Bronchial epithelial cell (primary cell): ENCODE results near the gene NDUFA5. TPM values are rescaled to one million over a fixed set of nuclear protein-coding genes. Genes with fewer than 3 reads are reported as not detected.

Experiments
- DNase-seq: peaks from one replicate; pipeline ENCODE4 v3.0.0-alpha.2; 2010; ENCODE audit warnings: low read depth
- FAIRE-seq: peaks from 2 replicates; lab custom pipeline; 2011; peaks lifted over from hg19 to GRCh38; lab: Jason Lieb, UNC
- H3K27me3 ChIP-seq: 2 replicates; pipeline ENCODE4 v1.5.1; 2011; ENCODE audit warnings: low read length; ENCODE audit not compliant: control insufficient read depth, insufficient read depth
- H3K36me3 ChIP-seq: 2 replicates; pipeline ENCODE4 v1.5.1; 2011; ENCODE audit warnings: low read length; ENCODE audit not compliant: control insufficient read depth, insufficient read depth
- H3K4me3 ChIP-seq: 2 replicates; pipeline ENCODE4 v1.5.1; 2011; ENCODE audit warnings: mild to moderate bottlenecking, low read depth, low read length, control low read depth
- total RNA-seq: library from RNA; depleted of rRNA; stranded (reverse); fragments of >200 nt; gene quantifications from 2 replicates; pipeline ENCODE4 v1.2.1, GENCODE V29; 2014
- TF ChIP-seq, protein P1 (sequence below): IDR thresholded peaks from 2 replicates; pipeline ENCODE4 v1.5.1; 2011; ENCODE audit warnings: mild to moderate bottlenecking, moderate library complexity, low read length, control low read depth, inconsistent platforms; ENCODE audit not compliant: insufficient read depth, severe bottlenecking

Gene NDUFA5
- total RNA-seq, 1 donor from 2014 or later: 27.9 TPM

DNA sequence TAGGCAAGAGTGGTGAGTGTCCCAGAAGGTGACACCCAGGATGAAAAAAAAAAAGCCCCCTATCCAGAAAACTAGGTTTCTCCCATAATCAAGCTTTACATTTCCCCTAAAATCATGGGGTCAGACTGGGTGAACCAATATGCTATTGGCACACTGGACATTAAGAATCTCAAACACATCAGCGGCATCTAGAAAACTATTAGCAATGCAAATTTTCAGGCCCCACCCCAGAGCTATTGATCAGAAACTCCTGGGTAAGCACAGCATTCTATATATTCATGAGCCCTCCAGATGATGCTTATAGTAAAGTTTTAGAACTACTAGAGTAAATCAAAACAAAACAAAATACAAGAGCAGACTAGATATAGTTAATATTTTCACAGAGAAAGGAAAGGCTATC is 59.6 kb downstream of the NDUFA5 start:
- no peak overlapping the region for H3K4me3 ChIP-seq
- FAIRE-seq (no peak), DNase-seq (no peak)
- no peaks in the 10 kb centered on the region for H3K36me3 ChIP-seq
- H3K27me3 ChIP-seq: no peaks in the 10 kb centered on the region
- TF ChIP-seq, protein P1, sequence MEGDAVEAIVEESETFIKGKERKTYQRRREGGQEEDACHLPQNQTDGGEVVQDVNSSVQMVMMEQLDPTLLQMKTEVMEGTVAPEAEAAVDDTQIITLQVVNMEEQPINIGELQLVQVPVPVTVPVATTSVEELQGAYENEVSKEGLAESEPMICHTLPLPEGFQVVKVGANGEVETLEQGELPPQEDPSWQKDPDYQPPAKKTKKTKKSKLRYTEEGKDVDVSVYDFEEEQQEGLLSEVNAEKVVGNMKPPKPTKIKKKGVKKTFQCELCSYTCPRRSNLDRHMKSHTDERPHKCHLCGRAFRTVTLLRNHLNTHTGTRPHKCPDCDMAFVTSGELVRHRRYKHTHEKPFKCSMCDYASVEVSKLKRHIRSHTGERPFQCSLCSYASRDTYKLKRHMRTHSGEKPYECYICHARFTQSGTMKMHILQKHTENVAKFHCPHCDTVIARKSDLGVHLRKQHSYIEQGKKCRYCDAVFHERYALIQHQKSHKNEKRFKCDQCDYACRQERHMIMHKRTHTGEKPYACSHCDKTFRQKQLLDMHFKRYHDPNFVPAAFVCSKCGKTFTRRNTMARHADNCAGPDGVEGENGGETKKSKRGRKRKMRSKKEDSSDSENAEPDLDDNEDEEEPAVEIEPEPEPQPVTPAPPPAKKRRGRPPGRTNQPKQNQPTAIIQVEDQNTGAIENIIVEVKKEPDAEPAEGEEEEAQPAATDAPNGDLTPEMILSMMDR: no peak

DNA sequence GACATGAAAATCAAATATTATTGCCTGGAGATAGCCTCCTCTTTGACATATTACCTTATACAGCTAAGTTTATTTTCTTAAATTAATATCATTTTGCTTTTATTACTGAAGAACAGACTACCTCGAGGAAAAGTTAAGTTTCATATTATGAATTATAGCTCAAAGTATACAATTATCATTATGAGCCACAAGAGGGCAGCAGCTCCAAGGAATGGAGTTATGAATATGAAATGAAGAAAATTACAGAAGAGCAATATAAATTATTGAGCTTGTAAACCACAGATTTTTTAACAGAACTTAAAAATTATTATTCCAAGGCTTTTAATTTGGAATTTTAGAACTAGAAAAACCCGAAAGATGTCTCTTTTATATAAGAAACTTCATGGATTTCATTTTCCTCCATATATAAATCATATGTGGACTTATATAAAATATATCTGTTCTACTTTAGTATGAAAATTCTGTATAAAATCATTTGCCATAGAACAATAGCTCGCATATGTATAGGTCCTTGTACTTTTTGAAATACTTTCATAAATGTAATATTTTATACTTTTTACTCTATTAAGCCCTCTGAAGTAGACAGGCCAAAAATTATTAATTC is 63.3 kb downstream of the NDUFA5 start:
- TF ChIP-seq, protein P1: peak; percentile 29
- no peak overlapping the region for H3K4me3 ChIP-seq
- DNase-seq (peak; percentile 39), FAIRE-seq (no peak)
- no peaks in the 10 kb centered on the region for H3K36me3 ChIP-seq
- no peaks in the 10 kb centered on the region for H3K27me3 ChIP-seq

DNA sequence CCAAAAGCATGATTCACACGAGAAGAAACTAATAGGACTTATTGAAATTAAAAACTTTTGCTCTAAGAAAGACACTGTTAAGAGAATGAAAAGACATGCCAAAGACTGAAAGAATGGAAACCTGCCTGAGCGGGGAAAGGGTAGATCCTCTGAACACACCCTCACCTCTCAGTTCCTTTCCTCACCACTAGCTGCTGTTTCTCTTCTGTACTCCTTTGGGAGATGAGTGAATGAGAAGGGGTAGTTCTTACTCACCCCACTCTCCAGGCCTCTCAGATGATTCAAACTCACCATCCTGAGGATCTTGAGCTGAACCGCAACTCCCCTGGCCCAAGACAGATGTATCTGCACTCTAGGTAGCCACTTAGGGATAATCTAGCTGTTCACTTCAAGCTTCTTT is 65.1 kb downstream of the NDUFA5 start:
- DNase-seq: peak; percentile 3
- H3K27me3 ChIP-seq: no peaks in the 10 kb centered on the region

More for the DNA sequence above, 65.1 kb downstream of the NDUFA5 start:
- H3K36me3 ChIP-seq: no peaks in the 10 kb centered on the region
- FAIRE-seq: no peak
- TF ChIP-seq, protein P1: no peak
- H3K4me3 ChIP-seq: no peak overlapping the region

Other genes starting within 250 kb of the NDUFA5 start
- gene IQUB, start 23.2 kb downstream of the NDUFA5 start, total RNA-seq: 0.13 TPM in 1 of 2 replicates, not detected in the other
- not detected in 2 replicates for gene ASB15, start 44.0 kb upstream of the NDUFA5 start, total RNA-seq
- gene LMOD2, start 98.0 kb upstream of the NDUFA5 start, total RNA-seq: not detected in 2 replicates
- 15.0 and 24.3 TPM in 2 replicates for gene WASL, start 191.2 kb upstream of the NDUFA5 start, total RNA-seq